ENCODE results near the gene NEDD8. TPM values are rescaled to one million over a fixed set of nuclear protein-coding genes. Genes with fewer than 3 reads are reported as not detected.

The NEDD8 gene
- total RNA-seq, 4 donors from 2014 or later = 141 to 178 (median 162) TPM

- ATAC-seq = no peak
- Histone ChIP-seq H3K4me1 (peaks cover 13 to 17% of the 10 kb centered on the region in 2 donors), H3K9me3 (no peaks in the 10 kb centered on the region), H3K36me3 (peaks cover 0 to 86% of the 10 kb centered on the region in 2 donors), H3K4me3 (no peak overlapping the region), H3K27ac (no peak overlapping the region), H3K27me3 (no peaks in the 10 kb centered on the region)
- no peak for DNase-seq
- in situ Hi-C loops (cut with MboI; ENCODE audit: low sequenced_read_pairs in 4 of 4) (no loop called here), intact Hi-C loops (cut with DNase I; ENCODE audit: low total_unique reads) (no loop called here)
- no peak for TF ChIP-seq POLR2A (IDR thresholded peaks at IDR 0.05)
- TF ChIP-seq CTCF (IDR thresholded peaks at IDR 0.05 in 4 of 5, conservative IDR thresholded peaks at IDR 0.05 in 1 of 5) = no peak
Observed at GRCh38 chr14:24182110-24182882, 49.9 kb downstream of the NEDD8 start.

DNA sequence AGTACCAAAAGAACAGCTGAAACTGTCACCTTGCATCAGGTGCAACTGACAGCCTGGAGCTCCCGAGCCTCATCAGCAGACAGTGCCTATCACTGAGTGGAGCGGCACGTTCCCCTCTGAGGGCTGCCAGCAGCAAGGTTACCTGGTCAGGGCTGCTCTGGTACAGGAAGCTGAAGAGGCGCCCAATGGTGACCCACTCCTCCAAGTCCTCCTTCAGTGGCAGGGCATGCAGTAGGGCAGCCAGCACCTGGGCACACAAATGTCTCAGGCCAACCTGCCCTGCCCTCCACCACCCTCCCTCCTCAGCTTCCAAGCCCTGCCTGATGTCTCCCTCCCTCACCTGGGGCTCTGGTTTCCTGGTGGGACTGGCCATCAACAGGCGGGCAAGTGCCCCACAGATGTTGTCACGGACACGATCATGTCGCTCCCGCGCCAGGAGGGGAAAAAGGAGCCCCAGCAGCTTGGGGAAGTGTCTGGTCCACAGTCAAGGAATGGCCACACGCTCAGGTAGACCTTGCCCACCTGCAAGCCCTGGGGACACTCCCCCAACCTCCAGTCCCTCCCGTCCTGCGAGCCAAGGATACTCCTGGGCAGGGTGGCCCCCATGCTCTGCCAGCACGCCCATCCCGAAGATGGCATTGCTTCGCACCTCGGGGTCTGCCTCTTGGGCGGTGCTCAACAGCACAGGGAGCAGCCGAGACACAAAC lies 50.6 kb downstream of the NEDD8 start:
- Histone ChIP-seq H3K4me1 (peaks cover 9 to 13% of the 10 kb centered on the region in 2 donors), H3K27ac (no peak overlapping the region), H3K4me3 (no peak overlapping the region), H3K9me3 (no peaks in the 10 kb centered on the region), H3K27me3 (no peaks in the 10 kb centered on the region), H3K36me3 (peaks cover 0 to 80% of the 10 kb centered on the region in 2 donors)
- DNase-seq (no peak), ATAC-seq (no peak)
- intact Hi-C loops (cut with DNase I; ENCODE audit: low total_unique reads) = no loop called here
- no peak for TF ChIP-seq CTCF (IDR thresholded peaks at IDR 0.05 in 4 of 5, conservative IDR thresholded peaks at IDR 0.05 in 1 of 5)
- no peak for TF ChIP-seq POLR2A (IDR thresholded peaks at IDR 0.05)
- in situ Hi-C loops (cut with MboI; ENCODE audit: low sequenced_read_pairs in 4 of 4) = no loop called here

GRCh38 chr14:24179961-24180796 lies 52.0 kb downstream of the NEDD8 start:
- H3K4me1 ChIP-seq = peaks cover 9 to 13% of the 10 kb centered on the region in 2 donors
- intact Hi-C loops (cut with DNase I; ENCODE audit: low total_unique reads) = no loop called here
- ATAC-seq (peak; percentile 88 to 93), DNase-seq (no peak)
- peak overlapping the region; percentile 69 to 74 (median 70) for H3K27ac ChIP-seq
- peaks cover 0 to 66% of the 10 kb centered on the region in 2 donors for H3K36me3 ChIP-seq
- no peak overlapping the region for H3K4me3 ChIP-seq
- no peaks in the 10 kb centered on the region for H3K9me3 ChIP-seq
- TF ChIP-seq CTCF (IDR thresholded peaks at IDR 0.05 in 4 of 5, conservative IDR thresholded peaks at IDR 0.05 in 1 of 5) (no peak), POLR2A (IDR thresholded peaks at IDR 0.05) (no peak)
- in situ Hi-C loops (cut with MboI; ENCODE audit: low sequenced_read_pairs in 4 of 4) = no loop called here
- no peaks in the 10 kb centered on the region for H3K27me3 ChIP-seq

DNA sequence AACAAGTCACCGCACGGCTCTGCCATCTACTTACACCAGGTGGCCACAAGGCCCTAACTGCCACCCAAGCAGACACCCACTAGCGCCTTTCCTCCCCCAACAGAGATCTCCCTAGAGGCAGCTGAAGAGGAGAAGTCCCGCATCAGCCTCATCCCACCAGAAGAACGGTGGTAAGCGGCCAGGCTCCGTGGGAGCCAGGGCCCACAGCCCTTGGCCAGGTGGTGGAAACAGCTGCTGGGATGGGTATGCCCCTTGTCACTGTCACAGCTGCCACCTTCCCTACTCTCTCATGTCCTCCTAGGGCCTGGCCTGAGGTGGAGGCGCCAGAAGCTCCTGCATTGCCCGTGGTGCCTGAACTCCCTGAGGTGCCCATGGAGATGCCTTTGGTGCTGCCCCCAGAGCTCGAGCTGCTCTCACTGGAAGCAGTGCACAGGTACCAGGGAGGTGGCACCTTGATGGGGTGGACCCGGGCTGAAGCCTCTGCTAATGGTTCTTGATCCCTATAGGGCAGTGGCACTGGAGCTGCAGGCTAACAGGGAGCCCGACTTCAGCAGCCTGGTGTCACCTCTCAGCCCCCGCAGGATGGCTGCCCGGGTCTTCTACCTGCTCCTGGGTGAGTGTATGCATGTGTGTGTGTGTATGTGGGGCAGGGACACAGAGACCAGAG lies 52.7 kb downstream of the NEDD8 start:
- DNase-seq (no peak), ATAC-seq (peak in 1 of 2 donors; percentile 7)
- H3K36me3 ChIP-seq = peaks cover 0 to 59% of the 10 kb centered on the region in 2 donors

More for the DNA sequence above, 52.7 kb downstream of the NEDD8 start:
- Histone ChIP-seq H3K27me3 (no peaks in the 10 kb centered on the region), H3K4me1 (peaks cover 9 to 13% of the 10 kb centered on the region in 2 donors), H3K4me3 (no peak overlapping the region), H3K9me3 (no peaks in the 10 kb centered on the region), H3K27ac (peak overlapping the region; percentile 69 to 74 (median 70))
- TF ChIP-seq CTCF (IDR thresholded peaks at IDR 0.05 in 4 of 5, conservative IDR thresholded peaks at IDR 0.05 in 1 of 5) (no peak), POLR2A (IDR thresholded peaks at IDR 0.05) (no peak)
- in situ Hi-C loops (cut with MboI; ENCODE audit: low sequenced_read_pairs in 4 of 4) = no loop called here
- intact Hi-C loops (cut with DNase I; ENCODE audit: low total_unique reads) = no loop called here

Measured in gastrocnemius medialis (tissue), 4 donors.